ENCODE data around the gene ZGLP1. TPM values are rescaled to one million over a fixed set of nuclear protein-coding genes. Genes with fewer than 3 reads are reported as not detected.

Gene ZGLP1
- total and polyA plus RNA-seq, 2 of the 13 experiments (the other 11 are each of a cell fraction or from before 2014, with no cell fraction given), result 2.4 to 3.0 TPM

GRCh38 chr19:10333758-10334587, 24.4 kb upstream of the ZGLP1 start (continued):
- TF ChIP-seq ZNF136 (CRISPR knock-in tag; IDR thresholded peaks at IDR 0.05; ENCODE audit: low read depth) (no peak), TOPORS (CRISPR knock-in tag; IDR thresholded peaks at IDR 0.05) (no peak), IRF9 (CRISPR knock-in tag; IDR thresholded peaks at IDR 0.05; ENCODE audit: borderline replicate concordance) (peak; percentile 65; the same call in 1 of the 2 replicates), RXRA (CRISPR knock-in tag; IDR thresholded peaks at IDR 0.05) (0 out of 2 replicates have a peak, but pooled peaks have one; percentile 33), SKI (IDR thresholded peaks at IDR 0.05; ENCODE audit: partially characterized antibody) (no peak), ZKSCAN5 (CRISPR knock-in tag; IDR thresholded peaks at IDR 0.05) (0 out of 2 replicates have a peak, but pooled peaks have one; percentile 1), DRAP1 (CRISPR knock-in tag; IDR thresholded peaks at IDR 0.05) (no peak), ATF2 (CRISPR knock-in tag; IDR thresholded peaks at IDR 0.05) (no peak), NONO (IDR thresholded peaks at IDR 0.05) (no peak), NONO (CRISPR knock-in tag; conservative IDR thresholded peaks at IDR 0.05) (0 out of 2 replicates have a peak, but pooled peaks have one; percentile 14), ZNF777 (CRISPR knock-in tag; IDR thresholded peaks at IDR 0.05) (peak; percentile 89), ZNF317 (CRISPR knock-in tag; IDR thresholded peaks at IDR 0.05) (peak; percentile 45; the same call in 1 of the 2 replicates), SPEN (CRISPR knock-in tag; IDR thresholded peaks at IDR 0.05; ENCODE audit: low read depth) (no peak; the same call in 1 of the 2 replicates), NR2F1 (CRISPR knock-in tag; IDR thresholded peaks at IDR 0.05) (0 out of 4 replicates have a peak, but pooled peaks of 1 of the 2 experiments have one; percentile 21), TMF1 (CRISPR knock-in tag; IDR thresholded peaks at IDR 0.05; ENCODE audit: low read depth) (0 out of 2 replicates have a peak, but pooled peaks have one; percentile 36), PPARG (CRISPR knock-in tag; conservative IDR thresholded peaks at IDR 0.05) (peak; percentile 68), NFAT5 (CRISPR knock-in tag; IDR thresholded peaks at IDR 0.05) (peak; percentile 0; the same call in 1 of the 2 replicates), SRSF1 (optimal IDR thresholded peaks at IDR 0.05; ENCODE audit: low read depth, low read length) (peak; percentile 14)

All from HepG2 (cell line).